ENCODE data around the gene CRP.

CRP gene

GRCh38 chr1:159712080-159712479 lies 2.3 kb downstream of the CRP start:
- H3K27me3 ChIP-seq (ENCODE audit: insufficient read depth, low read length, poor library complexity, severe bottlenecking) = no peaks in the 10 kb centered on the region
- H3K9me3 ChIP-seq (ENCODE audit: insufficient read depth, low read depth, low read length) = no peaks in the 10 kb centered on the region
- H3K9ac ChIP-seq (ENCODE audit: low read depth, low read length, poor library complexity, severe bottlenecking) = no peak overlapping the region
- no peak for TF ChIP-seq EZH2phosphoT487 (IDR thresholded peaks at IDR 0.05; ENCODE audit: borderline replicate concordance)
- TF ChIP-seq CTCF (conservative IDR thresholded peaks at IDR 0.05; ENCODE audit: low read length) = no peak
- no peak overlapping the region for H2AFZ ChIP-seq (ENCODE audit: low read length)
- no peaks in the 10 kb centered on the region for H3K9me2 ChIP-seq (replicated peaks; ENCODE audit: low read depth, low read length)
- no peaks in the 10 kb centered on the region for H4K20me1 ChIP-seq (ENCODE audit: insufficient read depth, low read length, poor library complexity, severe bottlenecking)
- H3K79me2 ChIP-seq (ENCODE audit: insufficient read depth, low read length) = no peaks in the 10 kb centered on the region
- H3K36me3 ChIP-seq (ENCODE audit: insufficient read depth, low read length) = no peaks in the 10 kb centered on the region
- H3K4me1 ChIP-seq (ENCODE audit: insufficient read depth, low read length, poor library complexity, severe bottlenecking) = no peaks in the 10 kb centered on the region
- no peak overlapping the region for H3K4me3 ChIP-seq (ENCODE audit: low read length, poor library complexity, severe bottlenecking)
- no peak overlapping the region for H3K4me2 ChIP-seq (ENCODE audit: low read depth, low read length, poor library complexity, severe bottlenecking)
- H3F3A ChIP-seq (ENCODE audit: low read depth) = no peaks in the 10 kb centered on the region

- TF ChIP-seq CTCF (conservative IDR thresholded peaks at IDR 0.05; ENCODE audit: low read length) (no peak), EZH2phosphoT487 (IDR thresholded peaks at IDR 0.05; ENCODE audit: borderline replicate concordance) (no peak)
- Histone ChIP-seq H3K4me3 (ENCODE audit: low read length, poor library complexity, severe bottlenecking) (no peak overlapping the region), H3K79me2 (ENCODE audit: insufficient read depth, low read length) (no peaks in the 10 kb centered on the region), H3K9me2 (replicated peaks; ENCODE audit: low read depth, low read length) (no peaks in the 10 kb centered on the region), H3K9me3 (ENCODE audit: insufficient read depth, low read depth, low read length) (no peaks in the 10 kb centered on the region), H3F3A (ENCODE audit: low read depth) (no peaks in the 10 kb centered on the region), H3K27me3 (ENCODE audit: insufficient read depth, low read length, poor library complexity, severe bottlenecking) (no peaks in the 10 kb centered on the region), H3K4me2 (ENCODE audit: low read depth, low read length, poor library complexity, severe bottlenecking) (no peak overlapping the region), H4K20me1 (ENCODE audit: insufficient read depth, low read length, poor library complexity, severe bottlenecking) (no peaks in the 10 kb centered on the region), H3K9ac (ENCODE audit: low read depth, low read length, poor library complexity, severe bottlenecking) (no peak overlapping the region), H2AFZ (ENCODE audit: low read length) (no peak overlapping the region), H3K4me1 (ENCODE audit: insufficient read depth, low read length, poor library complexity, severe bottlenecking) (no peaks in the 10 kb centered on the region), H3K36me3 (ENCODE audit: insufficient read depth, low read length) (no peaks in the 10 kb centered on the region)
Observed at GRCh38 chr1:159707472-159708260, 6.7 kb downstream of the CRP start.

- Histone ChIP-seq H3K4me2 (ENCODE audit: low read depth, low read length, poor library complexity, severe bottlenecking) (no peak overlapping the region), H3K9ac (ENCODE audit: low read depth, low read length, poor library complexity, severe bottlenecking) (no peak overlapping the region), H3K4me3 (ENCODE audit: low read length, poor library complexity, severe bottlenecking) (no peak overlapping the region), H2AFZ (ENCODE audit: low read length) (no peak overlapping the region), H3K27me3 (ENCODE audit: insufficient read depth, low read length, poor library complexity, severe bottlenecking) (no peaks in the 10 kb centered on the region), H3K9me3 (ENCODE audit: insufficient read depth, low read depth, low read length) (no peaks in the 10 kb centered on the region), H4K20me1 (ENCODE audit: insufficient read depth, low read length, poor library complexity, severe bottlenecking) (no peaks in the 10 kb centered on the region), H3F3A (ENCODE audit: low read depth) (no peaks in the 10 kb centered on the region), H3K79me2 (ENCODE audit: insufficient read depth, low read length) (no peaks in the 10 kb centered on the region), H3K36me3 (ENCODE audit: insufficient read depth, low read length) (no peaks in the 10 kb centered on the region), H3K9me2 (replicated peaks; ENCODE audit: low read depth, low read length) (no peaks in the 10 kb centered on the region), H3K4me1 (ENCODE audit: insufficient read depth, low read length, poor library complexity, severe bottlenecking) (no peaks in the 10 kb centered on the region)
- TF ChIP-seq EZH2phosphoT487 (IDR thresholded peaks at IDR 0.05; ENCODE audit: borderline replicate concordance) (no peak), CTCF (conservative IDR thresholded peaks at IDR 0.05; ENCODE audit: low read length) (no peak)
Observed at GRCh38 chr1:159705904-159706256, 8.5 kb downstream of the CRP start.

Data from Loucy (cell line).